Fibroblast of villous mesenchyme (primary cell): ENCODE data around the gene IP6K2. TPM values are rescaled to one million over a fixed set of nuclear protein-coding genes. Genes with fewer than 3 reads are reported as not detected.
A peak's percentile ranks its signal among the peaks of the same experiment; 100 is the strongest.
"Not testable (repeated sequence)": the region's sequence is repeated elsewhere in the genome, so short reads cannot be mapped to it uniquely, and the experiment has no call there.

Source experiments
- DNase-seq: peaks from one replicate; pipeline ENCODE4 v3.0.0-alpha.2; 2010; ENCODE audit warnings: low read depth
- H3K4me3 ChIP-seq: 2 replicates; pipeline ENCODE4 v1.5.1; 2011; ENCODE audit warnings: low read depth, mild to moderate bottlenecking, low read length
- total RNA-seq: library from RNA; depleted of rRNA; stranded (reverse); fragments of >200 nt; gene quantifications from 2 replicates; pipeline ENCODE4 v1.2.3, GENCODE V29; 2012
- TF ChIP-seq, protein P1 (sequence below): IDR thresholded peaks from 2 replicates; pipeline ENCODE4 v1.5.1; 2012; ENCODE audit warnings: low read depth, mild to moderate bottlenecking, low read length; ENCODE audit not compliant: insufficient read depth

The IP6K2 gene
- total RNA-seq, 1 donor = 55.7 TPM

DNA sequence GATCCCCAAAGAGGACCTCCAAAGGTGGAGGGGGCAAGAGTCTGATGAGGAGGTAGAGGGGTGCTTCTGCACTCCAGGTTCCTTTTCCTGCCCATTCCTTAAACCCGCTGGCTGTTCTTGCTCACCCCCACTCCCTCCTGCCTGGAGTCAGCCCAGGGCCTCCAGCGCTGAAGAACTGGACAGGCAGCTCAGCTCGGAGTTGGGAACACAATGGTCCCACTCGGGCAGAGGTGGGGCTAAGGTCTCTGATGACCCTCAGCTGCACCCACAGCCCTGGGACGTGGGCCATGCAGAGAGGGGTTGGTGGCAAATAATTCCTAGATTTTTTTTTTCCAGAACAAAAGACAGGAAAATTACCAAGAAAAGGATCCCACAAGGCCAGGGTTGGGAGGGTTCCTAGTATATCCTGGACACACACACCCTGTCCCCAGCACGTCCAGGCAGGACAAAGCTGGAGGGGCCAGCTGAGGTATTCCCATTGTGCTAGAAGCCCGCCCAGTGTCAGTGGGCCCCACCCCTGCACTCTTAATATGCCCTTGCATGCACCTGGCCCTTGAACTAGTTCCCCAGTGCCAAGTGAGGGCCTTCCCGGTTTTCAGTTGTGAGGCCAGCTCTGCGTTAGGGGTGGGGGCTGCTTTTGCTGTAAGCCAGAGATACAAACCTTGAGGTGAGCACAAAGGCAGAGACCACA lies 22.1 kb upstream of the IP6K2 start:
- DNase-seq = no peak
- no peak overlapping the region for H3K4me3 ChIP-seq
- TF ChIP-seq, protein P1, sequence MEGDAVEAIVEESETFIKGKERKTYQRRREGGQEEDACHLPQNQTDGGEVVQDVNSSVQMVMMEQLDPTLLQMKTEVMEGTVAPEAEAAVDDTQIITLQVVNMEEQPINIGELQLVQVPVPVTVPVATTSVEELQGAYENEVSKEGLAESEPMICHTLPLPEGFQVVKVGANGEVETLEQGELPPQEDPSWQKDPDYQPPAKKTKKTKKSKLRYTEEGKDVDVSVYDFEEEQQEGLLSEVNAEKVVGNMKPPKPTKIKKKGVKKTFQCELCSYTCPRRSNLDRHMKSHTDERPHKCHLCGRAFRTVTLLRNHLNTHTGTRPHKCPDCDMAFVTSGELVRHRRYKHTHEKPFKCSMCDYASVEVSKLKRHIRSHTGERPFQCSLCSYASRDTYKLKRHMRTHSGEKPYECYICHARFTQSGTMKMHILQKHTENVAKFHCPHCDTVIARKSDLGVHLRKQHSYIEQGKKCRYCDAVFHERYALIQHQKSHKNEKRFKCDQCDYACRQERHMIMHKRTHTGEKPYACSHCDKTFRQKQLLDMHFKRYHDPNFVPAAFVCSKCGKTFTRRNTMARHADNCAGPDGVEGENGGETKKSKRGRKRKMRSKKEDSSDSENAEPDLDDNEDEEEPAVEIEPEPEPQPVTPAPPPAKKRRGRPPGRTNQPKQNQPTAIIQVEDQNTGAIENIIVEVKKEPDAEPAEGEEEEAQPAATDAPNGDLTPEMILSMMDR = no peak

DNA sequence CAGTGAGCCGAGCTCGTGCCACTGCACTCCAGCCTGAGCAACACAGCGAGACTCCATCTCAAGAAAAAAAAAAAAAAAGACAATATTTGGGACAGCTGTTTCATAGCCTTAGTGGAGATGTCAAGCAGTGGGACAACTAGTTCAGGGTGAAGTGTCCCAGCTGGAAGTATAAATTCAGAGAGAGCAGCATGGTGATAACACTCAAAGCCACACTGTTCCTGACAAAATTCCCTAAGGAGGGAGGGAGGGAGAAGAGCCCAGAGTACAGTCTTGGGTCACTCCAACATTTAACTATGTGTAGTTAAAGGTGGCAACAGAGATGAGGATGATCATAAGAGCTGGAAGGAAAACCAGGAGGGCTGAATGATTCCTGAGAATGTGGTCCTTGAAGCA lies 21.1 kb upstream of the IP6K2 start:
- TF ChIP-seq, protein P1 = no peak
- H3K4me3 ChIP-seq = no peak overlapping the region
- peak; percentile 20 for DNase-seq

DNA sequence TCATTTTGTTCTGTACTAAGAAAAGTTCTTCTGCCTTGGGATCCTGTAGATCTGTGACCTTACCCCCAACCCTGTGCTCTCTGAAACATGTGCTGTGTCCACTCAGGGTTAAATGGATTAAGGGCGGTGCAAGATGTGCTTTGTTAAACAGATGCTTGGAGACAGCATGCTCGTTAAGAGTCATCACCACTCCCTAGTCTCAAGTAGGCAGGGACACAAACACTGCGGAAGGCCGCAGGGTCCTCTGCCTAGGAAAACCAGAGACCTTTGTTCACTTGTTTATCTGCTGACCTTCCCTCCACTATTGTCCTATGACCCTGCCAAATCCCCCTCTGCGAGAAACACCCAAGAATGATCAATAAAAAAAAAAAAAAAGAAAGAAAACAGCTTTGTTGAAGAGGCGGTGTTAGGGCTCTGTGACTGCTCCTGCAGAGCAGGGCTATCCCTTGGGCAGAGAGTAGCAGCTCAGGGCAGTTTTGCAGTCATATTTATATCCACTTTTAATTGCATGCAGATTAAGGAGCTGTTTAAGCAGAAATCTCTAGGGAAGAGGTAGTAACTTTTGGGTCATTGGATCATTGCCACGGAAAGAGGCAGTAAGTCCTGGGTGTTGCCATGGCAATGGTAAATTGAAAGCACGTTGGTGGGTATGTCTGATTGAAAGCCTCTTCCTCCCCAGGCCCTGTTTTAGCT lies 18.2 kb upstream of the IP6K2 start:
- H3K4me3 ChIP-seq = not testable (repeated sequence)
- peak; percentile 17 for DNase-seq

DNA sequence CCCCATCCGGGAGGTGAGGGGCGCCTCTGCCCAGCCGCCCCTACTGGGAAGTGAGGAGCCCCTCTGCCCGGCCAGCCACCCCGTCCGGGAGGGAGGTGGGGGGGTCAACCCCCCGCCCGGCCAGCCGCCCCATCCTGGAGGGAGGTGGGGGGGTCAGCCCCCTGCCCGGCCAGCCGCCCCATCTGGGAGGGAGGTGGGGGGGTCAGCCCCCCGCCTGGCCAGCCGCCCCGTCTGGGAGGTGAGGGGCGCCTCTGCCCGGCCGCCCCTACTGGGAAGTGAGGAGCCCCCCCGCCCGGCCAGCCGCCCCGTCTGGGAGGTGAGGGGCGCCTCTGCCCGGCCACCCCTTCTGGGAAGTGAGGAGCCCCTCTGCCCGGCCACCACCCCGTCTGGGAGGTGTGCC lies 17.5 kb upstream of the IP6K2 start:
- not testable (repeated sequence) for DNase-seq, H3K4me3 ChIP-seq

DNA sequence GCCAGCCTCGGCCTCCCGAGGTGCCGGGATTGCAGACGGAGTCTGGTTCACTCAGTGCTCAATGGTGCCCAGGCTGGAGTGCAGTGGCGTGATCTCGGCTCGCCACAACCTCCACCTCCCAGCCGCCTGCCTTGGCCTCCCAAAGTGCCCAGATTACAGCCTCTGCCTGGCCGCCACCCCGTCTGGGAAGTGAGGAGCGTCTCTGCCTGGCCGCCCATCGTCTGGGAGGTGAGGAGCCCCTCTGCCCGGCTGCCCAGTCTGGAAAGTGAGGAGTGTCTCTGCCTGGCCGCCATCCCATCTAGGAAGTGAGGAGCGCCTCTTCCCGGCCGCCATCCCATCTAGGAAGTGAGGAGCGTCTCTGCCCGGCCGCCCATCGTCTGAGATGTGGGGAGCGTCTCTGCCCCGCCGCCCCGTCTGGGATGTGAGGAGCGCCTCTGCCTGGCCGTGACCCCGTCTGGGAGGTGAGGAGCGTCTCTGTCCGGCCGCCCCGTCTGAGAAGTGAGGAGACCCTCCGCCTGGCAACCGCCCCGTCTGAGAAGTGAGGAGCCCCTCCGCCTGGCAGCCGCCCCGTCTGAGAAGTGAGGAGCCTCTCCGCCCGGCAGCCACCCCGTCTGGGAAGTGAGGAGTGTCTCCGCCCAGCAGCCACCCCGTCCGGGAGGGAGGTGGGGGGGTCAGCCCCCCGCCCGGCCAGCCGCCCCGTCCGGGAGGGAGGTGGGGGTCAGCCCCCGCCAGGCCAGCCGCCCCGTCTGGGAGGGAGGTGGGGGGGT lies 16.9 kb upstream of the IP6K2 start:
- H3K4me3 ChIP-seq, DNase-seq: not testable (repeated sequence)

DNA sequence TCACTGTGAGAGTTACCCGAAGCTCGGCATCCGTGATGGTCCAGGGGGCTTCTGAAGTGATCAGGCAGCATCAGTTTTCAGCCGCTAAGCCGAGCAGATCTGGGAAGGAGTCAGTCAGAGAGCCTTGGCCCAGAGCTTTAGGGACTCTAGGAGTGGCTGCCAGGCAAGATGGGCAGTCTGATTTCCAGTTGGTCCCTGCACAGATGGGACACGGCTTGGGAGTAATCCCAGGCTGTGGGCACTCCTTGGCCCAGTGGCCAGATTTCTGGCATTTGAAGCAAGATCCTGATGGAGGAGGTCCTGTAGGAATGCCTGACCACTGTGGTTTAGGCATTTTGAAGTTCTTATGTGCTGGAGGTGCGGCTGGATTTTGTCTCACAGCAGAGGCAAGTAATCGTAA lies 10.5 kb upstream of the IP6K2 start:
- H3K4me3 ChIP-seq = no peak overlapping the region
- TF ChIP-seq, protein P1 = no peak
- DNase-seq = no peak

DNA sequence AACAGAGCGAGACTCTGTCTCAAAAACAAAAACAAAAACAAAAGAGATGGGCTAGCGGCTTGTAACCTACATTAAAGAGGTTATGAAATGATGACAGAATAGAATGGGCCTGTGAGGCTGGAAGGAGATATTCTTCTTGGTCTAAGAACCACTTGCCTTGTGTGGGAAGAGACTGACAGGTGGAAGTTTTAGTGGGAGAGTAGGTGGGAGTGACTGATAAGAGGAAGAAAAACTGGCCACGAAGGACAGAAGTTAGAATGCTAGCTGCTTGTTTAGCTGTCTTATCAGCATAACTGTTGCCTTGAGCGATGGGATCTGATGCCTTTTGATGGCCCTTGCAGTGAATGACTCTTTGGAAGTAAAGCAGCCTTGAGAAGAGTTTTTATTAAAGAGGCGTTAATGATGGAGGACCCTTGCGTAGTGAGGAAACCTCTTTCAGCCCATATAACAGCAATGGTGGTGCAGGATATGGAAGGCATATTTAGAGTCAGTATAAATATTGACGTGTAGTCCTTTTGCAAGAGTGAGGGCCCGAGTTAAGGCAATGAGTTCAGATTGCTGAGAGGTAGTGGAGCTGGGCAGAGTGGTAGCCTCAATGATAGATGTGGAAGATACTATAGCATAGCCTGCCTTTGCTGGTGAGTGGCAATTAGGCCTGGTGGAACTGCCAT lies 8.3 kb upstream of the IP6K2 start:
- not testable (repeated sequence) for H3K4me3 ChIP-seq, DNase-seq

DNA sequence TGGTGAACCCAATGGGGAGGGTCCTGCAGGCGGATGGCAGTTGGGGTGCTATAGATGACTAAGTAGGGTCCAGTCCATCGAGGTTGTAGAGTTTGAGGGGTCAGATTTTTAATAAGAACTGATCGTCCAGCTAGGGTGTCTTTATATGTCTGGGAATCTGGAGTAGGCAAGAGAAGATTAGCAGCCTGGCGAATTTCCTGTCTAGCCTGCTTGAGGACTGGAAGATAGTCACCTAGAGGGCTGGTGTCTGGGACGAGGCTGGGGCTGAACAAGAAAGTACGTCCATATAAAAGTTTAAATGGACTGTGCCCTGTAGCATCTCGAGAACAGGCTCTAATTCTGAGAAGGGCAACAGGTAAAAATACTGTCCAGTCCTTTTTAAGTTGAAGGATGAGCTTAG lies 6.7 kb upstream of the IP6K2 start:
- TF ChIP-seq, protein P1 = no peak
- DNase-seq = no peak
- H3K4me3 ChIP-seq = no peak overlapping the region

DNA sequence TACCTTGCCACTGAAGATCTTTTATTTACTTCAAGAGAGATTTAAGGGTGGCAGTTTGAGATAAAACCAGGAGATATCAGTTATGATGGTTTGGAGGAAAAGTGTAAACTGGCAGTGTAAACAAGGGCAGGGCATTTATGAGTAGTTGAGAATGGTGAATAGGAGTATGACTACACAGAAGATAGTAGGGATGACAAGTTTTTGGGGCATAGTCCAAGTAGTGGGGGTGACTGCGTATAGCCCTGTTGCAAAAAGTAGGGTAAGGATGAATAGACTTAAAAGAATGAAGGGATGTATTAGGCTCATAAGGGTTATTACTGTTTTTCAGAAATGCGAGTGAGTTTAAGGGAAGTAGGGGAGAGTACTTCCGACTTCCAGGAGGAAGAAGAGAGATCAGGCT lies 6.3 kb upstream of the IP6K2 start:
- DNase-seq, H3K4me3 ChIP-seq: not testable (repeated sequence)
